SK-N-SH treated with all-trans-retinoic acid at 6 μM for 48 hours (cell line): ENCODE data around the gene CARS1.

Experiments used
- ATAC-seq: fragments of 200-7000 bp; cut with Tn5 transposase; 3 replicates; pipeline ENCODE4 v1.9.1; 2020; ENCODE audit warnings: mild to moderate bottlenecking, moderate library complexity
- ARNTL ChIP-seq: fragments of 450-650 bp; formaldehyde crosslinking; IDR thresholded peaks from 2 replicates; pipeline ENCODE4 v1.5.0; 2020; ENCODE audit warnings: low read depth, mild to moderate bottlenecking, moderate library complexity, borderline replicate concordance
- BACH2 ChIP-seq: fragments of 250-450 bp; sonication (Bioruptor Pico); IDR thresholded peaks from 2 replicates; pipeline ENCODE4 v1.9.0; 2021; ENCODE audit warnings: mild to moderate bottlenecking, borderline replicate concordance
- CSDC2 ChIP-seq: fragments of 250-450 bp; sonication (Bioruptor Pico); IDR thresholded peaks from 2 replicates; pipeline ENCODE4 v1.5.0; 2020; ENCODE audit warnings: mild to moderate bottlenecking, moderate library complexity
- ESRRG ChIP-seq: fragments of 250-450 bp; sonication (Bioruptor Pico); IDR thresholded peaks from 2 replicates; pipeline ENCODE4 v1.6.1; 2021; ENCODE audit warnings: mild to moderate bottlenecking
- GLIS3 ChIP-seq: fragments of 250-450 bp; sonication (Bioruptor Pico); IDR thresholded peaks from 2 replicates; pipeline ENCODE4 v1.5.0; 2020; ENCODE audit warnings: mild to moderate bottlenecking, moderate library complexity
- ISL1 ChIP-seq: fragments of 250-450 bp; sonication (Bioruptor Pico); IDR thresholded peaks from 2 replicates; pipeline ENCODE4 v2.1.2; 2022; ENCODE audit warnings: mild to moderate bottlenecking, moderate library complexity
- OSR1 ChIP-seq: fragments of 250-450 bp; sonication (Bioruptor Pico); IDR thresholded peaks from 2 replicates; pipeline ENCODE4 v1.8.0; 2022; ENCODE audit warnings: moderate library complexity, mild to moderate bottlenecking, inconsistent platforms
- PPARA ChIP-seq: fragments of 250-450 bp; sonication (Bioruptor Pico); IDR thresholded peaks from 2 replicates; pipeline ENCODE4 v1.5.0; 2020; ENCODE audit warnings: mild to moderate bottlenecking, borderline replicate concordance
- RARB ChIP-seq: fragments of 250-450 bp; sonication (Bioruptor Pico); IDR thresholded peaks from 2 replicates; pipeline ENCODE4 v1.8.0; 2021; ENCODE audit warnings: mild to moderate bottlenecking, moderate library complexity
- SNAI2 ChIP-seq: fragments of 250-450 bp; sonication (Bioruptor Pico); IDR thresholded peaks from 2 replicates; pipeline ENCODE4 v1.5.0; 2020; ENCODE audit warnings: mild to moderate bottlenecking, moderate library complexity
- TCF4 ChIP-seq: fragments of 250-450 bp; sonication (Bioruptor Pico); IDR thresholded peaks from 2 replicates; pipeline ENCODE4 v1.8.0; 2021; ENCODE audit warnings: mild to moderate bottlenecking, moderate library complexity, borderline replicate concordance
- TOX ChIP-seq: fragments of 250-450 bp; sonication (Bioruptor Pico); IDR thresholded peaks from 2 replicates; pipeline ENCODE4 v1.8.0; 2021; ENCODE audit warnings: mild to moderate bottlenecking, moderate library complexity, borderline replicate concordance
- ZC3H10 ChIP-seq: fragments of 250-450 bp; sonication (Bioruptor Pico); IDR thresholded peaks from 2 replicates; pipeline ENCODE4 v1.5.1; 2021; ENCODE audit warnings: mild to moderate bottlenecking, moderate library complexity
- ZFP3 ChIP-seq: fragments of 250-450 bp; sonication (Bioruptor Pico); IDR thresholded peaks from 2 replicates; pipeline ENCODE4 v1.5.0; 2020; ENCODE audit warnings: mild to moderate bottlenecking, moderate library complexity
- ZFP30 ChIP-seq: fragments of 450-650 bp; formaldehyde crosslinking; IDR thresholded peaks from 2 replicates; pipeline ENCODE4 v1.5.0; 2022; ENCODE audit warnings: mild to moderate bottlenecking, moderate library complexity
- ZNF565 ChIP-seq: fragments of 450-650 bp; formaldehyde crosslinking; conservative IDR thresholded peaks from 2 replicates; pipeline ENCODE4 v1.5.0; 2020; ENCODE audit warnings: low read depth, mild to moderate bottlenecking, moderate library complexity
- ZNF70 ChIP-seq: fragments of 450-650 bp; formaldehyde crosslinking; IDR thresholded peaks from 2 replicates; pipeline ENCODE4 v1.5.0; 2020; ENCODE audit warnings: mild to moderate bottlenecking, moderate library complexity
- ZNF8 ChIP-seq: fragments of 450-650 bp; formaldehyde crosslinking; IDR thresholded peaks from 2 replicates; pipeline ENCODE4 v1.5.0; 2020; ENCODE audit warnings: mild to moderate bottlenecking, moderate library complexity
- TF ChIP-seq, protein P1 (sequence below): fragments of 250-450 bp; sonication (Bioruptor Pico); IDR thresholded peaks from 2 replicates; pipeline ENCODE4 v1.5.1; 2021; ENCODE audit warnings: mild to moderate bottlenecking, moderate library complexity
- TF ChIP-seq, protein P2 (sequence below): fragments of 250-450 bp; sonication (Bioruptor Pico); IDR thresholded peaks from 2 replicates; pipeline ENCODE4 v1.8.0; 2021; ENCODE audit warnings: low read depth, mild to moderate bottlenecking, moderate library complexity, borderline replicate concordance
- TF ChIP-seq, protein P3 (sequence below): fragments of 250-450 bp; sonication (Bioruptor Pico); IDR thresholded peaks from 2 replicates; pipeline ENCODE4 v1.8.0; 2020; ENCODE audit warnings: mild to moderate bottlenecking, moderate library complexity, borderline replicate concordance
- TF ChIP-seq, protein P4 (sequence below): fragments of 250-450 bp; sonication (Bioruptor Pico); IDR thresholded peaks from 2 replicates; pipeline ENCODE4 v1.5.0; 2020; ENCODE audit warnings: mild to moderate bottlenecking, moderate library complexity
- TF ChIP-seq, protein P5 (sequence below): fragments of 250-450 bp; sonication (Bioruptor Pico); IDR thresholded peaks from 2 replicates; pipeline ENCODE4 v1.5.1; 2020; ENCODE audit warnings: low read depth, mild to moderate bottlenecking, moderate library complexity

The CARS1 gene

DNA sequence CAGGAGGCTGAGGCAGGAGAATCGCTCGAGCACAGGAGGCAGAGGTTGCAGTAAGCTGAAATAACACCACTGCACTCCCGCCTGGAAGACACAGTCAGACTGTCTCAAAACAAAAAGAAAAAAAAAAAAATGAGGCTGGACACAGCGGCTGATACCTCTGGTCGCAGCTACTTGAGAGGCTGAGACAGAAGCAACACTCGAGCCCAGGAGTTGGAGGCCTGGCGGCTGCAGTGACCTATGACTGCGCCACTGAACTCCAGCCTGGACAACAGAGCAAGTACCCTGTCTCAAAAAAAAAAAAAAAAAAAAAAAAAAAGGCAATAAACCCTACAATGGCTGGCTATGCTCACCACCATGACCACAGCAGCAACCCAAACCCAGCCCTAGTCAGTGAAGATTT, 76.1 kb downstream of the CARS1 start (continued):
- TF ChIP-seq, protein P1, sequence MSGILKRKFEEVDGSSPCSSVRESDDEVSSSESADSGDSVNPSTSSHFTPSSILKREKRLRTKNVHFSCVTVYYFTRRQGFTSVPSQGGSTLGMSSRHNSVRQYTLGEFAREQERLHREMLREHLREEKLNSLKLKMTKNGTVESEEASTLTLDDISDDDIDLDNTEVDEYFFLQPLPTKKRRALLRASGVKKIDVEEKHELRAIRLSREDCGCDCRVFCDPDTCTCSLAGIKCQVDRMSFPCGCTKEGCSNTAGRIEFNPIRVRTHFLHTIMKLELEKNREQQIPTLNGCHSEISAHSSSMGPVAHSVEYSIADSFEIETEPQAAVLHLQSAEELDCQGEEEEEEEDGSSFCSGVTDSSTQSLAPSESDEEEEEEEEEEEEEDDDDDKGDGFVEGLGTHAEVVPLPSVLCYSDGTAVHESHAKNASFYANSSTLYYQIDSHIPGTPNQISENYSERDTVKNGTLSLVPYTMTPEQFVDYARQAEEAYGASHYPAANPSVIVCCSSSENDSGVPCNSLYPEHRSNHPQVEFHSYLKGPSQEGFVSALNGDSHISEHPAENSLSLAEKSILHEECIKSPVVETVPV (CRISPR knock-in tag), result no peak
- TF ChIP-seq, all 23 proteins: peak for 0

DNA sequence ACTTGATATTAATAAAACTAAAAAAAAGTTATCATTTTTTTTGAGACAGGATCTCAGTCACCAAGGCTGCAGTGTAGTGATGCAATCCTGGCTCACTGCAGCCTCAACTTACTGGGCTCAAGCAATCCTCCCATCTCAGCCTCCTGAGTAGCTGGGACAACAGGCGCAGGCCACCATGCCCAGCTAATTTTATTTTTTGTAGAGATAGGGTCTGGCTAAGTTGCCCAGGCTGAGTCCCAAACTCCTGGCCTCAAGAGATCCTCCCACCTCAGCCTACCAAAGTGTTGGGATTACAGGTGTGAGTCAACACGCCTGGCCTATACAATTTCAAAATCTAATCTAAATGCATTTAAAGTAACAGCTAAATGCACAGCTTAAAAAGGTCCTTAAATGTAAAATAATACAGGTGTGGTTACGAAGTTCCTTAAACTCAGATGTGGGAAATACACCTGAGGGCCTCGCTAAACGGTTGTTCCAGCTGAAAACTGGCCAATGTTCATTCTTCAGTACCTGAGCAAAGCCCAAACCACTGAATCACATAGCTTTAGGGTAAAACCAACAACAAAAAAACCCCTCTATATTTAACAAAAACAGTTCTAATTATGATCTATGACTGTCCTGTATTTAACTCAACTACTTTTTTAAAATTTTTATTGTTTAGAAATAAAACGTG, 76.9 kb downstream of the CARS1 start:
- ATAC-seq, result no peak
- TF ChIP-seq ZNF70 (CRISPR knock-in tag), result no peak
- TF ChIP-seq BACH2 (CRISPR knock-in tag), result no peak
- no peak for TF ChIP-seq ZFP3
- TF ChIP-seq RARB, result no peak
- no peak for TF ChIP-seq ZNF8
- no peak for TF ChIP-seq ZNF565 (CRISPR knock-in tag)
- TF ChIP-seq ZFP30, result no peak
- no peak for TF ChIP-seq ESRRG (CRISPR knock-in tag)
- TF ChIP-seq, protein P2, sequence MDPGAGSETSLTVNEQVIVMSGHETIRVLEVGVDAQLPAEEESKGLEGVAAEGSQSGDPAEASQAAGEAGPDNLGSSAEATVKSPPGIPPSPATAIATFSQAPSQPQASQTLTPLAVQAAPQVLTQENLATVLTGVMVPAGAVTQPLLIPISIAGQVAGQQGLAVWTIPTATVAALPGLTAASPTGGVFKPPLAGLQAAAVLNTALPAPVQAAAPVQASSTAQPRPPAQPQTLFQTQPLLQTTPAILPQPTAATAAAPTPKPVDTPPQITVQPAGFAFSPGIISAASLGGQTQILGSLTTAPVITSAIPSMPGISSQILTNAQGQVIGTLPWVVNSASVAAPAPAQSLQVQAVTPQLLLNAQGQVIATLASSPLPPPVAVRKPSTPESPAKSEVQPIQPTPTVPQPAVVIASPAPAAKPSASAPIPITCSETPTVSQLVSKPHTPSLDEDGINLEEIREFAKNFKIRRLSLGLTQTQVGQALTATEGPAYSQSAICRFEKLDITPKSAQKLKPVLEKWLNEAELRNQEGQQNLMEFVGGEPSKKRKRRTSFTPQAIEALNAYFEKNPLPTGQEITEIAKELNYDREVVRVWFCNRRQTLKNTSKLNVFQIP (CRISPR knock-in tag), result no peak
- TF ChIP-seq ZC3H10 (CRISPR knock-in tag), result no peak
- TF ChIP-seq, protein P3, sequence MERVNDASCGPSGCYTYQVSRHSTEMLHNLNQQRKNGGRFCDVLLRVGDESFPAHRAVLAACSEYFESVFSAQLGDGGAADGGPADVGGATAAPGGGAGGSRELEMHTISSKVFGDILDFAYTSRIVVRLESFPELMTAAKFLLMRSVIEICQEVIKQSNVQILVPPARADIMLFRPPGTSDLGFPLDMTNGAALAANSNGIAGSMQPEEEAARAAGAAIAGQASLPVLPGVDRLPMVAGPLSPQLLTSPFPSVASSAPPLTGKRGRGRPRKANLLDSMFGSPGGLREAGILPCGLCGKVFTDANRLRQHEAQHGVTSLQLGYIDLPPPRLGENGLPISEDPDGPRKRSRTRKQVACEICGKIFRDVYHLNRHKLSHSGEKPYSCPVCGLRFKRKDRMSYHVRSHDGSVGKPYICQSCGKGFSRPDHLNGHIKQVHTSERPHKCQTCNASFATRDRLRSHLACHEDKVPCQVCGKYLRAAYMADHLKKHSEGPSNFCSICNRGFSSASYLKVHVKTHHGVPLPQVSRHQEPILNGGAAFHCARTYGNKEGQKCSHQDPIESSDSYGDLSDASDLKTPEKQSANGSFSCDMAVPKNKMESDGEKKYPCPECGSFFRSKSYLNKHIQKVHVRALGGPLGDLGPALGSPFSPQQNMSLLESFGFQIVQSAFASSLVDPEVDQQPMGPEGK (CRISPR knock-in tag), result no peak
- TF ChIP-seq SNAI2, result no peak
- no peak for TF ChIP-seq GLIS3 (CRISPR knock-in tag)
- TF ChIP-seq, protein P1 (CRISPR knock-in tag), result no peak
- no peak for TF ChIP-seq ISL1 (CRISPR knock-in tag)
- TF ChIP-seq, protein P4, sequence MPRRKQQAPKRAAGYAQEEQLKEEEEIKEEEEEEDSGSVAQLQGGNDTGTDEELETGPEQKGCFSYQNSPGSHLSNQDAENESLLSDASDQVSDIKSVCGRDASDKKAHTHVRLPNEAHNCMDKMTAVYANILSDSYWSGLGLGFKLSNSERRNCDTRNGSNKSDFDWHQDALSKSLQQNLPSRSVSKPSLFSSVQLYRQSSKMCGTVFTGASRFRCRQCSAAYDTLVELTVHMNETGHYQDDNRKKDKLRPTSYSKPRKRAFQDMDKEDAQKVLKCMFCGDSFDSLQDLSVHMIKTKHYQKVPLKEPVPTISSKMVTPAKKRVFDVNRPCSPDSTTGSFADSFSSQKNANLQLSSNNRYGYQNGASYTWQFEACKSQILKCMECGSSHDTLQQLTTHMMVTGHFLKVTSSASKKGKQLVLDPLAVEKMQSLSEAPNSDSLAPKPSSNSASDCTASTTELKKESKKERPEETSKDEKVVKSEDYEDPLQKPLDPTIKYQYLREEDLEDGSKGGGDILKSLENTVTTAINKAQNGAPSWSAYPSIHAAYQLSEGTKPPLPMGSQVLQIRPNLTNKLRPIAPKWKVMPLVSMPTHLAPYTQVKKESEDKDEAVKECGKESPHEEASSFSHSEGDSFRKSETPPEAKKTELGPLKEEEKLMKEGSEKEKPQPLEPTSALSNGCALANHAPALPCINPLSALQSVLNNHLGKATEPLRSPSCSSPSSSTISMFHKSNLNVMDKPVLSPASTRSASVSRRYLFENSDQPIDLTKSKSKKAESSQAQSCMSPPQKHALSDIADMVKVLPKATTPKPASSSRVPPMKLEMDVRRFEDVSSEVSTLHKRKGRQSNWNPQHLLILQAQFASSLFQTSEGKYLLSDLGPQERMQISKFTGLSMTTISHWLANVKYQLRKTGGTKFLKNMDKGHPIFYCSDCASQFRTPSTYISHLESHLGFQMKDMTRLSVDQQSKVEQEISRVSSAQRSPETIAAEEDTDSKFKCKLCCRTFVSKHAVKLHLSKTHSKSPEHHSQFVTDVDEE (CRISPR knock-in tag), result no peak
- TF ChIP-seq OSR1 (CRISPR knock-in tag), result no peak
- no peak for TF ChIP-seq PPARA (CRISPR knock-in tag)
- TF ChIP-seq TOX (CRISPR knock-in tag), result no peak
- TF ChIP-seq, all 23 proteins: peak for 0

DNA sequence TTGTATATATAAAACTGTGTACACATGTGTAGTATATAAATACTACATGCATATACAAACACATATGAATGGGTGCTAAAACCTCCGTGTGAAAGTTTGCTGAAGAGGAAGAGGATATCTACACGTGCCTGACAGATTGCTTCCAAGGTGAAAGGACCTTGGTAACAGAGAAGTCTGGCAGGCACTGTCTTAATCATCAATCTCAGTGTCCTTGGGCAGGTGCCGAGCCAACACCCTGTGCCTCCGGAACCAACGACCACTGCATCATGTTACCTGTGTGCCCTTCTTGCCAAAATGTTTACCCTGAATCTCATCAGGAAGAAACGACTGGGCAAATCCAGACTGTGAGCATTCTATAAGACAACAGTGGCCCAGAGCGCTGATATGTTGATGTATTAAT, 80.1 kb downstream of the CARS1 start:
- ATAC-seq, result no peak
- TF ChIP-seq BACH2 (CRISPR knock-in tag), result no peak
- no peak for TF ChIP-seq TCF4 (CRISPR knock-in tag)
- no peak for TF ChIP-seq CSDC2
- no peak for TF ChIP-seq ARNTL (CRISPR knock-in tag)
- no peak for TF ChIP-seq ESRRG (CRISPR knock-in tag)
- TF ChIP-seq ZNF70 (CRISPR knock-in tag), result no peak
- TF ChIP-seq, protein P5, sequence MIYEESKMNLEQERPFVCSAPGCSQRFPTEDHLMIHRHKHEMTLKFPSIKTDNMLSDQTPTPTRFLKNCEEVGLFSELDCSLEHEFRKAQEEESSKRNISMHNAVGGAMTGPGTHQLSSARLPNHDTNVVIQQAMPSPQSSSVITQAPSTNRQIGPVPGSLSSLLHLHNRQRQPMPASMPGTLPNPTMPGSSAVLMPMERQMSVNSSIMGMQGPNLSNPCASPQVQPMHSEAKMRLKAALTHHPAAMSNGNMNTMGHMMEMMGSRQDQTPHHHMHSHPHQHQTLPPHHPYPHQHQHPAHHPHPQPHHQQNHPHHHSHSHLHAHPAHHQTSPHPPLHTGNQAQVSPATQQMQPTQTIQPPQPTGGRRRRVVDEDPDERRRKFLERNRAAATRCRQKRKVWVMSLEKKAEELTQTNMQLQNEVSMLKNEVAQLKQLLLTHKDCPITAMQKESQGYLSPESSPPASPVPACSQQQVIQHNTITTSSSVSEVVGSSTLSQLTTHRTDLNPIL (CRISPR knock-in tag), result no peak
- TF ChIP-seq, protein P3 (CRISPR knock-in tag), result no peak
- no peak for TF ChIP-seq RARB
- TF ChIP-seq, protein P2 (CRISPR knock-in tag), result no peak
- no peak for TF ChIP-seq ZNF565 (CRISPR knock-in tag)
